HCT116 (cell line): ENCODE results near the gene TWF2. TPM values are rescaled to one million over a fixed set of nuclear protein-coding genes. Genes with fewer than 3 reads are reported as not detected.

ENCODE experiments used
- ATAC-seq: fragments of 200-7000 bp; cut with Tn5 transposase; 2 replicates; pipeline ENCODE4 v1.9.1; 2020; ENCODE audit warnings: mild to moderate bottlenecking, moderate library complexity
- BruUV-seq: library from RNA; stranded (reverse); fragments of 400-500 nt; replicated peaks from 2 replicates; lab custom pipeline; 2021; lab: Mats Ljungman, UMichigan
- CTCF ChIA-PET: fragments of 300-600 bp; sonication (Branson Sonifier 250); formaldehyde crosslinking; loops from one replicate; lab custom pipeline; 2021; ENCODE audit warnings: antibody characterized with exemption; lab: Charles Lee
- POLR2A ChIA-PET: fragments of 300-600, 350-600 bp; sonication (Branson Sonifier 250); formaldehyde crosslinking; loops from one replicate; lab custom pipeline; 2021; ENCODE audit warnings: antibody characterized with exemption; lab: Charles Lee
- RAD21 ChIA-PET, 2 experiments: fragments of 300-600 bp; sonication (Branson Sonifier 250); formaldehyde crosslinking; loops; one replicate each; lab custom pipeline; 2023; ENCODE audit warnings: low total read pairs in 2 of 2; ENCODE audit not compliant: uncharacterized antibody in 2 of 2, unreplicated experiment in 2 of 2, low non-redundant PET in 1 of 2; lab: Charles Lee
- DNase-seq: peaks from one replicate; pipeline ENCODE4 v3.0.0-alpha.2; 2010; ENCODE audit warnings: low read depth, low spot score
- H2AFZ ChIP-seq: fragments of 200-600 bp; shearing (Covaris generic), sonication (generic); 2 replicates; pipeline ENCODE4 v1.6.1; 2017; ENCODE audit warnings: low read depth, mixed run types, mixed read lengths, antibody characterized with exemption, low read length; ENCODE audit not compliant: poor library complexity, severe bottlenecking
- H3K27ac ChIP-seq: 2 replicates; pipeline ENCODE4 v1.5.1; 2012; ENCODE audit warnings: low read depth, low read length
- H3K27me3 ChIP-seq: fragments of 200-600 bp; sonication (generic); 2 replicates; pipeline ENCODE4 v1.6.1; 2016; ENCODE audit warnings: mixed run types, low read length, mixed read lengths; ENCODE audit not compliant: insufficient read depth
- H3K36me3 ChIP-seq, 2 experiments: fragments of 200-500 bp in 1 of 2; fragments of 200-600 bp in 1 of 2; sonication (Bioruptor generic) in 1 of 2; sonication (generic) in 1 of 2; 2 replicates each; pipeline versions ENCODE4 v1.5.1 to v1.6.1; 2014 to 2016; ENCODE audit warnings: low read length in 2 of 2, inconsistent platforms in 1 of 2, mixed read lengths in 1 of 2, mixed run types in 1 of 2; ENCODE audit not compliant: insufficient read depth in 2 of 2, control insufficient read depth in 1 of 2
- H3K4me1 ChIP-seq, 2 experiments: fragments of 200-600 bp in 1 of 2; sonication (generic) in 1 of 2; 2 replicates each; pipeline versions ENCODE4 v1.5.1 to v1.6.1; 2012 to 2017; ENCODE audit warnings: low read length in 2 of 2, inconsistent platforms in 1 of 2, mild to moderate bottlenecking in 1 of 2, mixed read lengths in 1 of 2, mixed run types in 1 of 2, moderate library complexity in 1 of 2; ENCODE audit not compliant: insufficient read depth in 2 of 2, control insufficient read depth in 1 of 2
- H3K4me2 ChIP-seq: fragments of 200-600 bp; sonication (generic); 2 replicates; pipeline ENCODE4 v1.6.1; 2017; ENCODE audit warnings: mixed run types, low read length, mixed read lengths
- H3K4me3 ChIP-seq, 2 experiments: fragments of 200-600 bp in 1 of 2; sonication (generic) in 1 of 2; replicated peaks in 1 of 2; 2 replicates each; pipeline ENCODE4 v1.5.1; 2011 to 2016; ENCODE audit warnings: low read length in 2 of 2, control low read depth in 1 of 2, low read depth in 1 of 2, mild to moderate bottlenecking in 1 of 2, mixed read lengths in 1 of 2, mixed run types in 1 of 2
- H3K79me2 ChIP-seq: fragments of 200-600 bp; sonication (generic); 2 replicates; pipeline ENCODE4 v1.6.1; 2017; ENCODE audit warnings: mild to moderate bottlenecking, mixed run types, low read length, moderate library complexity, mixed read lengths; ENCODE audit not compliant: insufficient read depth
- H3K9ac ChIP-seq: fragments of 200-600 bp; sonication (generic); 2 replicates; pipeline ENCODE4 v1.6.1; 2016; ENCODE audit warnings: low read length, mixed read lengths
- H3K9me2 ChIP-seq: fragments of 200-600 bp; sonication (generic), shearing (Covaris generic); 2 replicates; pipeline ENCODE4 v1.6.1; 2017; ENCODE audit warnings: mixed run types, mild to moderate bottlenecking, moderate library complexity; ENCODE audit not compliant: insufficient read depth
- H3K9me3 ChIP-seq, 2 experiments: fragments of 200-500 bp in 1 of 2; fragments of 200-600 bp in 1 of 2; sonication (Bioruptor generic) in 1 of 2; sonication (generic) in 1 of 2; 2 replicates each; pipeline ENCODE4 v1.6.1; 2014 to 2017; ENCODE audit warnings: low read length in 2 of 2, mixed read lengths in 2 of 2, inconsistent platforms in 1 of 2, low read depth in 1 of 2, mild to moderate bottlenecking in 1 of 2, mixed run types in 1 of 2, moderate library complexity in 1 of 2; ENCODE audit not compliant: control insufficient read depth in 1 of 2, insufficient read depth in 1 of 2
- H4K20me1 ChIP-seq: fragments of 200-600 bp; sonication (generic), shearing (Covaris generic); 2 replicates; pipeline ENCODE4 v1.6.1; 2017; ENCODE audit warnings: mixed run types, mild to moderate bottlenecking, moderate library complexity; ENCODE audit not compliant: insufficient read depth
- ATF3 ChIP-seq: IDR thresholded peaks from 2 replicates; pipeline ENCODE4 v1.6.1; 2012
- CEBPB ChIP-seq: IDR thresholded peaks from 2 replicates; pipeline ENCODE4 v1.6.1; 2012; ENCODE audit warnings: low read depth
- CTCF ChIP-seq, 3 experiments: fragments of 200-600 bp in 1 of 3; sonication (generic) in 1 of 3; IDR thresholded peaks in 2 of 3; conservative IDR thresholded peaks in 1 of 3; 2 replicates each; pipeline ENCODE4 v1.5.1; 2012 to 2017; ENCODE audit warnings: low read depth in 2 of 3, low read length in 2 of 3, antibody characterized with exemption in 1 of 3, borderline replicate concordance in 1 of 3, control low read depth in 1 of 3, mild to moderate bottlenecking in 1 of 3, mixed read lengths in 1 of 3, mixed run types in 1 of 3, moderate library complexity in 1 of 3; ENCODE audit not compliant: insufficient read depth in 1 of 3
- ELF1 ChIP-seq: IDR thresholded peaks from 2 replicates; pipeline ENCODE4 v1.6.1; 2012; ENCODE audit warnings: low read depth, borderline replicate concordance
- EZH2phosphoT487 ChIP-seq: fragments of 200-600 bp; IDR thresholded peaks from 2 replicates; pipeline ENCODE4 v1.6.1; 2018; ENCODE audit warnings: antibody characterized with exemption, borderline replicate concordance
- MAX ChIP-seq: IDR thresholded peaks from 2 replicates; pipeline ENCODE4 v1.6.1; 2012
- YY1 ChIP-seq: IDR thresholded peaks from 2 replicates; pipeline ENCODE4 v1.6.1; 2011; ENCODE audit warnings: low read length, low read depth, moderate library complexity, mild to moderate bottlenecking; ENCODE audit not compliant: insufficient replicate concordance; ENCODE audit errors: extremely low read depth
- intact Hi-C: fragments of 100-400 bp; cut with micrococcal nuclease; formaldehyde crosslinking; loops from 2 replicates; pipeline ENCODE4 v1.10.0; 2022
- total RNA-seq: library from RNA; stranded (reverse); gene quantifications from one replicate; pipeline ENCODE4 v1.2.1, GENCODE V29; 2021; ENCODE audit not compliant: unreplicated experiment

Gene TWF2
- total RNA-seq, 1 experiment from 2014 or later = 100 TPM

- CTCF ChIA-PET = interaction anchor here (1.5 to 1.7 kb wide), 2 partner anchors 16 to 40 kb away, joined by 5 to 7 read pairs; no protein-coding TSS in a partner anchor
- POLR2A ChIA-PET = interaction anchor here (1.0 to 2.5 kb wide), 2 partner anchors 42 to 287 kb away, joined by 3 to 11 read pairs; partner anchors contain the start of gene TWF2
- Histone ChIP-seq H4K20me1 (peaks cover 3% of the 10 kb centered on the region; the same call in 1 of the 2 replicates), H3K9me3 (no peaks in the 10 kb centered on the region), H3K4me3 (no peak overlapping the region; a peak in 1 of 4 replicates), H3K79me2 (peaks cover 32% of the 10 kb centered on the region), H2AFZ (no peak overlapping the region), H3K27ac (no peak overlapping the region; the same call in 1 of the 2 replicates), H3K9me2 (no peaks in the 10 kb centered on the region), H3K9ac (no peak overlapping the region), H3K4me1 (peaks cover 15 to 53% of the 10 kb centered on the region in 2 experiments; a peak in 3 of 4 replicates), H3K4me2 (peak overlapping the region; percentile 80), H3K36me3 (peaks cover 0 to 3% of the 10 kb centered on the region in 2 experiments; a peak in 1 of 4 replicates), H3K27me3 (no peaks in the 10 kb centered on the region)
- TF ChIP-seq EZH2phosphoT487 (no peak), ATF3 (no peak), CTCF (IDR thresholded peaks at IDR 0.05 in 2 of 3, conservative IDR thresholded peaks at IDR 0.05 in 1 of 3; ENCODE audit: borderline replicate concordance in 1 of 3, insufficient read depth in 1 of 3, low read depth in 2 of 3, low read length in 2 of 3) (no peak), CEBPB (no peak), ELF1 (no peak), YY1 (no peak), MAX (no peak)
- BruUV-seq = no TSS peak
- intact Hi-C loops = no loop called here
- RAD21 ChIA-PET = no interaction called here
- no peak for DNase-seq
- no peak for ATAC-seq
Measured at GRCh38 chr3:52280050-52280461, 41.1 kb upstream of the TWF2 start.
